GM21723 (cell line): ENCODE data around the gene SHB.

Experiments
- ATAC-seq: cut with Tn5 transposase; IDR thresholded peaks from one replicate; pipeline ENCODE4 v1.9.1; 2021; ENCODE audit warnings: mild to moderate bottlenecking, moderate library complexity; ENCODE audit not compliant: unreplicated experiment

The SHB gene

GRCh38 chr9:37994639-37995347 lies 74.2 kb downstream of the SHB start:
- peak; percentile 74 for ATAC-seq

GRCh38 chr9:37992924-37993349 lies 76.1 kb downstream of the SHB start:
- no peak for ATAC-seq

GRCh38 chr9:37990404-37991015 lies 78.5 kb downstream of the SHB start:
- no peak for ATAC-seq

DNA sequence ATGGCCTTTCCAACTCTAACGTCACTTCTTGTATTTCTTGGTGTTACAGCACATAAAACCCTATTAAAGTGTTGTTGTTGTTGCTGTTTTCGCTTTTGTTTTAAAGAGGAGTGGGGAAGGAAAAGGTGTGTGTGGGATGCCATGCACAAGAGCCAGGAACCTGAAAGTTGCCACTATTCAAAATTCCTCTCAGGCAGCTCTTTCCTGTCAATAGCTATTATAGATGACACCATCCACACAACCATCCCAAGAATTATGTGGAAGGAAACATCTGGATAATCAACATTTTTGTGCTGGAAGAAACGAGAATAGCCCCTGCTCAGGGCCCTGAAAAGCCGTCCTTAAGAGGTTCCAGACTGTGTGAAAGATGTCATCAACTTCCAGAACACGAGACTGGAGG lies 79.3 kb downstream of the SHB start:
- ATAC-seq, result no peak

DNA sequence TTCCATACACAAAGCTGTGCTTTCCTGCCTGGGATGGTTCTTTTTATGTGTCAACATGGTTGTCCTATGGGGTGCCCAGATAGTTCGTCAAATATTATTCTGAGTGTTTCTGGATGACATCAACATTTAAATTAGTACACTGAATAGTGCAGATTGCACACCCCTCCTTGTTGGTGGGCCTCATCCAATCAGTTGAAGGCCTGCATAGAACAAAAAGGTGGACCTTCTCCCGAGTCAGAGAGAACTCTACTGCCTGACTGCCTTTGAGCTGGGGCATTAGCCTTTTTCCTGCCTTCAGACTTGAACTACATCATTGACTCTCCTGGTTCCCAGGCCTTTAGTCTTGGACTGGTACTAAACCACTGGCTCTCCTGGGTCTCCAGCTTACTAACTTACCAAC lies 80.4 kb downstream of the SHB start:
- no peak for ATAC-seq

GRCh38 chr9:37988041-37988440 lies 81.0 kb downstream of the SHB start:
- ATAC-seq, result no peak

DNA sequence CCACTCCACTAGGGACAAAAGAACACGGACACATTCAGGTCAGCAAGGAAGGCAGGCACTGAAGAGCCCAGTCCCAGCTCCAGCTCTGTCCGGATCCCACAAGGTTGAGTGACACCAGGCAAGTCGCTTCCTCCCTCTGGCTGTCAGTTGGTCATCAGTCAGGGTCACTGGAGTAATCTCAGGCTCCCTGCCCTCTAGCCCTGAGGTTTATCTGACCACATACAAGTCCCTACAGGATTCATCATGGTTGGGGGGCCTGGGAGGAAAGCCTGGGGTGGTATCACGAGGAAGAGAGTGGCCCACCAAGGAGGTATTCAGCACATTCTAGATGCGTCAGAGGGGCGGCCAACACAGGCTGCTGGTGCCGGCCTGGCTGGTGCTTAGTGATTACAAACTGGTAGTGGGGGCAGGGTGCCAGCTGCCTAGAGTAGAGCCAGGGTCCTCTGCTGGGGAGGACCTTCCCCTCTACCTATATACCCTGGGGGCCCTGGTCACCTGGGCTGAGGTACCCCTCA lies 81.5 kb downstream of the SHB start:
- ATAC-seq, result no peak

DNA sequence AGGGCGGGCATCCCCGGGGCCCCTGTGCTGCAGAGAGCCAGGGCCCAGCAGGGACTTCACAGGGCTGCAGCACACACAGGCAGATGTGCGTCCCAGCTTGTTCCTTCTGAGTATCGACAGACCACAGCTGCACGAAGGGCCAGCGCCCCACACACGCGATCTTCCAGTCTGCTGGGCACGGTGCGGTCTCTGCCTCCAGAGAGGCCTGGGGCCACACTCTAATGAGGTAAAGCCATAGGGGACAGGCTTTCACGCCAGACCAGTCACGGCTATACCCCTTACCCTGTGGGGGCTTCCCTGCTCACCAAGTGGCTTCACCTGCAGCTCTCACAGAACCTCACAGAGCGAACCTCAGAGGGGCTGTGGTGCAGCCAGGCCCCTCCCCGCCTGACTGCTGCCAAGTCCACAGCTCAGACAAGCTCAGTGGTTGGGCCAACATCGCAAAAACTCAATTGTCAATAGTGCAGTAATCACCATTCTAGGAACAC lies 82.2 kb downstream of the SHB start:
- ATAC-seq, result no peak

- ATAC-seq, result no peak
Observed at GRCh38 chr9:37986001-37986400, 83.0 kb downstream of the SHB start.

DNA sequence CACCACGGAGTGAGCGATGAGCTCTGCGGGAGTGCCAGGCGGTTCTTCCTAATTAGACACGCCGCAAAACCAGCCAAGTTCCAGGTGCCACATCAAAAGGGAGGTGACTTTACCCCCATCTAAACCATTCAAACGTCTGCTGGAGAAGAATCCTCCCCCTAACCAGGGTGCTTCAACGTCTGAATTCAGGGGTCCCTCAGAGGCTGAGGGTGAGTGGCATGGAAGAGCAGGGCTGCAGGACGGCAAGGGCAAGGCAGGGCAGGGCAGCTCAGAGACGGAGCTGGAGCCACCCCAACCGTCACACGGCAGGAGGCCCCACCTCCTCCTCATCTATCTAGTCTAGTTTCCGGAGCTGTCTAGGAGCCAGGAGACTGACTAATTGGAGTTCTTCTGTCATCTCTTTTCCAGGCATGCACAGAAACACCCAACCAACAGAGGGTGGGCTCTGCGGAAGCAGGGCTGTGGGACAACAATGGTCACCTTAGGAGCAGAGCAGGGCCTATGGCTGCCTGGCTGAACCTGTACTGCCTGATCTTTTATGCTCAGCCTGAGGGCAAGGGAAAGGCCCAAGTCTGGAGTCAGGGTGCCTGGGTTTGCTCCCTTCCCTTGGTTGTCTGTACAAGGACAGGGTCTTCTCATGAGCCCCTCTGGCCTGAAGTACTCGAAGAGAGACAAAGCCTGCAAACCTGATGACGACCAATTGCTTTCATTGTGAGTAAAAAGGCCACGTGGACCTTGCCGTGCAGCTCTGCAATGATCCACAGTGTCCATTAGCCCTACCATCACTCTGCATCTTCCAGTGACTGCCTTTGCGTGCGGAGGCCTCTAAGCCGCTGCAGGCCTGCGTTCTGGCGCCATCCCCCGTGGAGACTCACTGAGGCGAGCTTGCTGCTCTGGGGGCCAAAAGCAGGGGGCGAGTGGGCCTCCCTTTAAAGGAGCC lies 84.1 kb downstream of the SHB start:
- no peak for ATAC-seq

GRCh38 chr9:37984278-37984671 lies 84.8 kb downstream of the SHB start:
- no peak for ATAC-seq

GRCh38 chr9:37983381-37984067 lies 85.5 kb downstream of the SHB start:
- ATAC-seq, result no peak

DNA sequence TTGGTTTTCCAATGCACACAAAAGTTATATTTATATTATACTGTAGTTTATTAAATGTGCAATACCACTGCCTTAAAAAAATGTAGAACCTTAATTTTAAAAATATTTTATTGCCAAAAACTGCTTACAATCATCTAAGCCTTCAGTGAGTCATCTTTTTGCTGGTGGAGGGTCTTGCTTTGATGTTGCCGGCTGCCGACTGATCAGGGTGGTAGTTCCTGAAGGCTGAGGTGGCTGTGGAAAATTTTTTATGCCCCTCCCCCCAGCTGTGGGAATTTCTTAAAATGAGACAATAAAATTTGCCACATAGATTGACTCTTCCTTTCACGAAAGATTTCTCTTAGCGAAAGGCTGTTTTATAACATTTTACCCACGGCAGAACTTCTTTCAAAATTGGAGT lies 89.2 kb downstream of the SHB start:
- ATAC-seq, result no peak

GRCh38 chr9:37978983-37979382 lies 90.0 kb downstream of the SHB start:
- ATAC-seq, result no peak

- no peak for ATAC-seq
Observed at GRCh38 chr9:37978481-37978864, 90.6 kb downstream of the SHB start.

DNA sequence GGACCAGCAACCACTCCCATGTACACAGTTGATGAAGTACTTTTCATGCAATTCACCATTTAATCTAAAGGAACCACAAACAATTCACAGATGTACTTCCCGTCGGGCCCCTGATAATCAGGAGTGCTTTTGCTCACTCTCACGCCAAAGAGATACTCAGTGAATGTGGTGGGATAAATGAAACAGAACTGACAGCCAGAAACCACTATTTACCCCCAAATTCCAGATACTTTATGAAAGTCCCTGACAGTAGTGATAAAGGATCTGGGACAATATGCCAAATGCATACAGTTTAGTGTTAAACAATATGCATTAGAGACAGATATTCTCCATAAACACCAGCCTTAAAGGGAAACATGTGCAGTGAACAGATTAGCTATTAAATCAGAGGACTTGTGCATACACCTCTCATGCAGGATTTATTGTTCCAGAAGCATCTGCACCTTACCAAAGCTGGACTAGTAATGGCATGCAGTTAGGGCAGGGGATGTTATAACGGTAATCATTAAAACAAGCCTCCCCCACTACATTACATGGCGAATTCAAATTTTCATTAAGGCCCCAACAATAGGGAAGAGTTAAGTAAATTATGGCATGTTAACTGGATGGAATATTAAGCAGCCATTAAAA lies 91.1 kb downstream of the SHB start:
- ATAC-seq, result no peak

GRCh38 chr9:37976714-37977477 lies 92.1 kb downstream of the SHB start:
- no peak for ATAC-seq

GRCh38 chr9:37975639-37976038 lies 93.4 kb downstream of the SHB start:
- no peak for ATAC-seq

DNA sequence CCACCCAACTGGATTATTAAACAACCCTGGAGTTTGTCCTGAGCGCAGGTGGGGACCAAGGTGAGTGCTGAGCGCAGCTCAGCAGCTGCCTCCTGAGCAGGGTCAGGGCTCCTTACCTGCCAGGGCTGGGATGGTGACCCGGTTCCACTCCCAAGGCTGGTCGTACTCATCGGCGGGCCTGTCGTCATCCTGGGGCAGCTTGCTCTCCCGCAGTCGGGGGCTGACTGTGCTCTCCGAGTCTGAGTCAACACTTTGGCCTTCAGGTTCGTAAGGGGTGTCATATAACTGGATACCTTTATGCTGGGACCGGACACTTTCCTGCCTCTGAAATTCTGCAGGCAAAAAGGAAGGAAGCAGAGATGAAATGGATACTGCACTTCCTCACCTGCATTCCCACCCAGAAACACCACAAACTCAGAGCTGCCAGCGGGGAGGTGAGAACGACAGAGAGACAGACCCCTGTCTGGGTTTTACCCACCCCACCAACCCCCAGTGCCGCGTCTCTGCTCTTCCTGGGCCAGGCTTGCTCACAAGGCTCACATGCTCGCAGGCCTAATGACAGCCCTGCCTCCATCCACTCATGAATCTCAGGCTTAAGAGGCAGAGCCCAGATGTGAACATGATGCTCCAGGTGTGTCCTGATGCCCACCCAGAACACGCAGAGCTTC lies 94.4 kb downstream of the SHB start:
- no peak for ATAC-seq
